GM03348 (cell line): Measurements from ENCODE around the gene LRIT1.

Experiments
- DNase-seq: peaks from one replicate; pipeline ENCODE4 v3.0.0; 2012; ENCODE audit warnings: low spot score

The LRIT1 gene

GRCh38 chr10:84191106-84191505 is 50.2 kb downstream of the LRIT1 start:
- no peak for DNase-seq

- DNase-seq: no peak
Observed at GRCh38 chr10:84190621-84191020, 50.7 kb downstream of the LRIT1 start.

- DNase-seq: no peak
Observed at GRCh38 chr10:84188815-84189214, 52.5 kb downstream of the LRIT1 start.

GRCh38 chr10:84185526-84186175 is 55.7 kb downstream of the LRIT1 start:
- no peak for DNase-seq

GRCh38 chr10:84184517-84184916 is 56.8 kb downstream of the LRIT1 start:
- DNase-seq: no peak

GRCh38 chr10:84181631-84182030 is 59.7 kb downstream of the LRIT1 start:
- no peak for DNase-seq
